ENCODE data around the gene ACOXL.

The ACOXL gene

DNA sequence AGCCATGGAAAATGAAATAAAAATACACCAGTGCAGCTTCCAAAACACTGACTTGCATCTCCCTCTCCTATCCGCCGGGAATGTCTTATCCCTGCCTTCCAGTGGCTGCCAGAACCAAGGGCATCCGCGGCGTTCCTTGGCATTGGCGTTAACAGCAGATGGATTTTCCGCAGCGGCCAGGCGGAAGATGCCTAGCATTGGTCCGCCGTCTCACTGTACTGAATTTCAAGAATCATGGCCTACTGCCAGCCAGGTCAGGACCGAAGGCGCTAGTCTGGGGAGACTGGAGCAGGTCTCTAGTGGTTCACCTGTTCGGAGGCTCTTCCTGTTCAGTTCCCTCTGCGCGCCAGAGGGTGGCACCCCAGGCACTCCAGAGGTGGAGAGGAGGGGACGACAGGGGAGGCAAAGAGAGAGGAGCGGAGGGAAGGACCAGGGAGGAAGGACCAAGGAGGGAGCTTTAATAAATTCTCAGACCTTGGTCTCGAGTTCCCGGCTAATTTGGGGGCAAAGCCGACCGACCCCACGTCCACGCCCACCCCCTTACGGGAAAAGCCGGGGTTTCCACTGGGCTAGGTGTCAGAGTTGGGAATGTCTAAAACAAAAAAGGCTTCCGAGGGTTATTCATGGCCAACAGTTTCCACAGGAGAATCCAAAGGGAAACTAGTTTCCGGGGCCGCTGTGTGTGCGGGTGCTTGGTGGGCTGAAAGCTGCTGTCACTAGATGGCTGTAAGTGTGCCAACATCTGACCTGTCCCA lies 384.6 kb downstream of the ACOXL start:
- peak; percentile 82 for DNase-seq (ENCODE audit: low read depth)
- TF ChIP-seq, protein P1, sequence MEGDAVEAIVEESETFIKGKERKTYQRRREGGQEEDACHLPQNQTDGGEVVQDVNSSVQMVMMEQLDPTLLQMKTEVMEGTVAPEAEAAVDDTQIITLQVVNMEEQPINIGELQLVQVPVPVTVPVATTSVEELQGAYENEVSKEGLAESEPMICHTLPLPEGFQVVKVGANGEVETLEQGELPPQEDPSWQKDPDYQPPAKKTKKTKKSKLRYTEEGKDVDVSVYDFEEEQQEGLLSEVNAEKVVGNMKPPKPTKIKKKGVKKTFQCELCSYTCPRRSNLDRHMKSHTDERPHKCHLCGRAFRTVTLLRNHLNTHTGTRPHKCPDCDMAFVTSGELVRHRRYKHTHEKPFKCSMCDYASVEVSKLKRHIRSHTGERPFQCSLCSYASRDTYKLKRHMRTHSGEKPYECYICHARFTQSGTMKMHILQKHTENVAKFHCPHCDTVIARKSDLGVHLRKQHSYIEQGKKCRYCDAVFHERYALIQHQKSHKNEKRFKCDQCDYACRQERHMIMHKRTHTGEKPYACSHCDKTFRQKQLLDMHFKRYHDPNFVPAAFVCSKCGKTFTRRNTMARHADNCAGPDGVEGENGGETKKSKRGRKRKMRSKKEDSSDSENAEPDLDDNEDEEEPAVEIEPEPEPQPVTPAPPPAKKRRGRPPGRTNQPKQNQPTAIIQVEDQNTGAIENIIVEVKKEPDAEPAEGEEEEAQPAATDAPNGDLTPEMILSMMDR (conservative IDR thresholded peaks at IDR 0.05; ENCODE audit: low read depth, low read length), result peak; percentile 90
- peak overlapping the region; percentile 86 for H3K4me3 ChIP-seq (ENCODE audit: low read depth, low read length)

DNA sequence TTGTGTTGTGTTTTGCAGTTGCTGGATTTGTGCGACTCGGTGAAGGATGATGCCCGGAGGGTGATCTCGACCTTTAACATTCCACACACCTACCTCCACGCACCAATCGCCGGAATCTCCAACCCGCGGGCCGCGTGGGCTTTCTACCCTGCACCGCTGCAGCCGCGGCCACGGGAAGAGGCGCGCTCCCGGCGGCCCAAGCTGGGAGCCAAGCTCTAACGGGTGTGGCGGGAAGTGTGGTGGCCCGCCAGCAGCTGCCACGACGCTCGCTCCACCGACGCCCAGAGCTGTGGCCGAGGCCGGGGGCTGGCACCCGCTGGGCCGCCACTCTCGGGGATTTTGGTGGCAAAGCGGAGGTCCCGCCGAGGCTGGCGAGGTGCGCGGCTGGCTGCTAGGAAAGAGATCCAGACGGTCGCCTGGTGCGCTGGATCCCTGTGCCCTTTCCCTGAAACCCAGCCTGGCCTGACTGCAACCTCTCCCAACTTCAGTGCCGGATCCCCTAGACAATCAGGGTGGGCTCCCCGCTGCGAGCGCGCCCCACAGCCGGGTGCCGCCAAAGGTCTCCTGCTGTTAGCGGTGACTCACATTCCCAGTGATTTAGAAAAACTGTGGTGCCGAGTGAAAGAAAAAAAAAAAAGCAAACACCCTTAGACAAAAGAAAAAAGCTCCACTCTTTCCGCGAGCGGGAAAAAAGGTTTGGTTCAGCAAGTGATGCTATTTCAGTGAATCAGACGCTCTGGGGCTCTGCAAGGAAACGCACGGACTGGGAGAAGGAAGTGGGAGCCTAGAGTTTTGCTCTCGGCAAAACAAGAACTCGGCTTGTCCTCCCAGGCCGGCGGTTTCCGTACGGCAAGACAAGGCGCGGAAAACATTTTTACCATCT lies 385.5 kb downstream of the ACOXL start:
- H3K4me3 ChIP-seq (ENCODE audit: low read depth, low read length), result peak overlapping the region; percentile 86
- DNase-seq (ENCODE audit: low read depth), result peak; percentile 90
- TF ChIP-seq, protein P1 (conservative IDR thresholded peaks at IDR 0.05; ENCODE audit: low read depth, low read length), result no peak

DNA sequence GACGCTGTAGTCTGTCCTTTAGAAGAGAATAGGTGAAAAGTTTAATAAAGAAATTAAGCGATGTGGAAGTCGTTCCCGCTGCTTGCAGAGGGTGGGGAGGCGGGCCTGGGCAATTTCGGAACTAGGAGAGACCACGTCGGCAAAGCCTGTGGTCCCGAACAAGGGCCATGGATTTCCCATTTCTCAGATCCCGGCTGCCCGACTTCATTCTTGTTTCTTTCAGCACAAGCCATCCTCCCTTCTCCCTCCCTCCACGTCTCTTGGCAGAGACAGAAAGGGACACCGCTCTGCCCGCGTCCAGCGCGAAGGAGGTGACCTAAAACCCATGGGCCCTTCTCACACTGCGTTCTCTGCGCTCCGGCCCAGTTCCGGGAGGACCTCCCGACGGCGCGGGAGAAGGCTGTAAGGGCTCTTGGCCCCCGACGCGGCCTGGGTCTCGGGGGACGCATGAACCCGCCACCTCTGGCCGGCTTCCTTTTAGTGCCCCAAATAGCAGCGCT lies 386.2 kb downstream of the ACOXL start:
- peak overlapping the region; percentile 86 for H3K4me3 ChIP-seq (ENCODE audit: low read depth, low read length)
- DNase-seq (ENCODE audit: low read depth), result no peak
- TF ChIP-seq, protein P1 (conservative IDR thresholded peaks at IDR 0.05; ENCODE audit: low read depth, low read length), result no peak

DNA sequence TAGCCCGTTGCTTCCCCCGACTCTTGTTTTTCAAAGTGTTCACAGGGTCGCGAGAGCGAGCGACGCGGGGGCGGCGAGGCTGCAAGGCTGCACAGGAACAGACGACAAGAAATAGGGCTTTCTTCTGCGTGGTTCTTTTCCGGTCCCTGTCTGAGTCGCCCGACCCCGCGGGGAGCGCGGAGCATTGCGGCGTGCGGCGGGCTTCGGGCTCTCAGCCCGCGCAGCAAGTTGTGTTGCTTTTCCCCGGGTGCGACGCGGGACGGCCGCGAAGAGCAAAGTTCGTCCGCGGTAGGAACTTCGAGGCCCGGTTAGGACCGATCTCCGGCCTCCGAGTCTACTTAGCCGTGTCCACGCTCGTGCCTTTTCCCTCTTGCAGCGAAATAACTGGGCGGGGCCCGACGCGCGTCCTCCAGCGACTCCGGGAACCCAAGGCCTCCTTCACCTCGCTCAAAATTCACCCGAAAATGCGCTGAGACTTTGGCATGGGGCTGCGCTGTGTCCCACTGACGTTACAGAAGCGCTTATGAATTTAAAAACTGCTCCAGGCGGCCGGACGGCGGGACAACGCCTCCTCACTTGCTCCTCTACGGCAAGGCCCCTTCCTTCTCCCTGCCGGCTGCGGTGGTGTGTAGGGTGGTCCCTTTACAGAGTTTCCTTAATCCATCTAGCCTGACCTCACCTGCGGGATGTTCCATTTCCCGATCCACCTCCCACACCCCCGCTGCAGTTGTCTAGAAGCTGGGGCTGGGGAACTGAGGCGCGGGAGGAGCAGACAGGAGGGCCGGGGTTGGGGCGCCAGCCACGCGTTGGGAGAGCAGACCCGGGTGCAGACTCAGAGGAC lies 386.8 kb downstream of the ACOXL start:
- DNase-seq (ENCODE audit: low read depth), result peak; percentile 24
- H3K4me3 ChIP-seq (ENCODE audit: low read depth, low read length), result peak overlapping the region; percentile 86

DNA sequence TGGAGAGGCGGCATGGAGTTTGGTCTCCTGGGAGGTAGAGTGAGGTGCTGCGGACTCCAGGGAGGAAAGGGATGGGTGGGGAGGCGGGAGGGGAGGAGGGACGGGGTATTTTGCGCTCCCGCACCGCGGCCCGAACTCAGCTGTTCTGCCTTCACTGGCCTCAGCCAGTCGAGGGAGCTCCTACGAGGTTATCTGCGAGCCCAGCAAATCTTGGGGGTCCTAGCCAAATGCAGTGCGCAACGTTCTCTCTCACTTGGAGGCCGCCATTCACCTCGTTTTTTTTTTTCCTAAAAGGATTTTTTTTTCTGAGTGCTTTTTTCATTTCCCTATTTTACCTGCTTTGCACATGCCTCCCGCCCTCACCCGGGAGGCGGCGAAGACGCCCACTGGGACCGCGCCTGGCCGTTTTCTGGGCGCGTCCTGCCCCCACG lies 387.5 kb downstream of the ACOXL start:
- H3K4me3 ChIP-seq (ENCODE audit: low read depth, low read length), result peak overlapping the region; percentile 86
- peak; percentile 9 for DNase-seq (ENCODE audit: low read depth)
- TF ChIP-seq, protein P1 (conservative IDR thresholded peaks at IDR 0.05; ENCODE audit: low read depth, low read length), result no peak

More for the DNA sequence above, 386.8 kb downstream of the ACOXL start:
- TF ChIP-seq, protein P1 (conservative IDR thresholded peaks at IDR 0.05; ENCODE audit: low read depth, low read length), result no peak

DNA sequence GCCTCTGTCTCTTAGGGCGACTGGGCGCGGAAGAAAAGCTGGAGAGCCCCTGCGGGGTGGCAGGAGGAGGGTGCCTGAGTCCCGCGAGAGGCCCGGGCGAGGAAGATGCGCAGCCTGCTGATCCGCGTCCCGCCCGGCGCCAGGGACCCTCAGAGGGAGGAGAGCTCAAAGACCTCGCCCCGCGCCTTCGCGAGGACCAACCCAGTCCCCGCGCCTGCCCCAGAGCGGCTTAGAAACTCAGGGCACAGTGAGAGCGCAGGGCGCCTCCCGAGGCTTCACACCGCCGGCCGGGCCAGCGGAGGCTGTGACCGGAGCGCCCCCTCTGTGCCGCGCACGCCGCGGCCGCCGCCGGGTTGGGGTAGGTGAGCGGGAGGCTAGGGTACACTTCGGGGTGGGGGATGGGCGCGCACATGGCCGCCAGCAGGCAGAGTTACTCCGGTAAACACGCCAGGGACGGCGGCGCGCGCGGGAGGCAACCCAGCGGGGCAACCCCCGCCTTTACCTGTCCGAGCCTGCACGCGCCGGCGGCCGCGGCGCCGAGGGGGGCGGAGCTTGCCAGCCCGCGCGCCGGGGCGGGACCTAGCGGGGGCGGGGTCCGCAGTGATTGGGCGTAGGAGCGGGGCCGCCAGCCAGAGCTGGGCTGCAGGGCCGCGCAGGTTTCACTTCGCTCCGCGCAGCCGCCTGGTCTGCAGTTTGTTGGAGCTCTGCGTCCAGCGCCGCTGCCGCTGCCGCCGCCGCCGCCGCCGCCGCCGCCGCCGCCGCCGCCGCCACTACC lies 388.1 kb downstream of the ACOXL start, which contains the start of gene BCL2L11:
Gene BCL2L11 (plus strand): TSS at position 662 of the 775 bp plus-strand sequence. CDS start 2,832 bp downstream, outside the sequence.
- peak within 1 kb of the TSS; percentile 86 for H3K4me3 ChIP-seq (ENCODE audit: low read depth, low read length)
- peak; percentile 94 for DNase-seq (ENCODE audit: low read depth)
- TF ChIP-seq, protein P1 (conservative IDR thresholded peaks at IDR 0.05; ENCODE audit: low read depth, low read length), result no peak
